GM11168 (cell line): Measurements from ENCODE around the gene ARHGAP15.

ENCODE experiments used
- in situ Hi-C: fragments of 300-500 bp; cut with MboI; formaldehyde crosslinking; loops from one replicate; pipeline ENCODE4 v1.12.0; 2022; ENCODE audit warnings: low sequenced_read_pairs; ENCODE audit not compliant: unreplicated experiment

ARHGAP15 gene

DNA sequence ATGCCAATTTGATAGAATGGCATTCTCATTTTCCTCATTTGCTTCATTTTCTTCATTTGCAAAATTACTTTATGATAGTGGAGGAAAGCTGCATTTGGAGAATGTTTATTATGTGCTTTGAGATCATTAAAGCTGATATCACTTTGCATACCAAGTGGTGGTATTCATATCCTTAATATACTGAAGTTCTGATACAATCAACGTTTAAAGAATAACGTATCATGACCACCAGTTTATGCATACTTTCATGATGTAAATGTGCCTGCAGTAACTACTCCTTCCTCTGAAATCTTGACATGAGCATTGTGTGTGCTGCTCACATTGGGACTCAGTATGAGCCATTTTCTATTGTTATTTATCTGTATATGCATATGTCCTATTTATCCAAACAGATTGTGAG, 302.1 kb downstream of the ARHGAP15 start:
- in situ Hi-C loops: no loop called here

DNA sequence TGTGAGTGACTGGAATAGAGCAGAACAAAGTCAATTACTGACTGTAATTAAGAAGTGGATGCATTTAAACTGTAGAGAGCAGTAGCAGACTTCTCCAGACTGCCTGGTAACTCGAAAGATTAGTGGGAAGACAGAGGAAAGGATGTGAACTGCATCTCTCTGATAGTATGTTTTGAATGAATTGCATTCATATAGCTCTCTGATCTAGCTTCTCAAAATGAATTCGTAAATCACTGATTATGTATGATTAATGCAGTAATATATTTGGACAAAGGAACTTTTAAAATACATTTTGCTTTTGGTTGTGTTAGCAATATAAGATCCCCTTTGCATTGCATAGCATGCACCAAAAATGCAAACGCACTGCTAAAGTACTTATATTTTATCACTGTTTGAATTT, 304.0 kb downstream of the ARHGAP15 start:
- in situ Hi-C loops: no loop called here

DNA sequence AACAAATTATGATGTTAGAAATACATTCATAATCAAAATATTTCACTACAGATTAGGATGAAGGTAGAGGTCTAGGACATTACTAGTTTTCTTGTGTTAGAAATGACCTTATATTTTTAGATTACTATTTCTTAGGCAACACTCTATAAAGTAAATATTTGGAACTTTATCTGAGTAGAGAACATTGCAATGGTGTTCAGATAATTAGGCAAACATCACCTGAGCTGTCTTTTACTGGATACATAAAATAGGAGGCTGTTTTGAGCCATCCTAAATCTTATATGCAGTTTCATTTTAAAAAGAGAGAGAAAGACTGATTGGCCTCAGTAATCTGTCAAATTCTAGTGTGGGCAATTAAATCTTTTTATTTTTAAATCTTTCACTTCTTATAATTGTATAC, 304.6 kb downstream of the ARHGAP15 start:
- in situ Hi-C loops: no loop called here

DNA sequence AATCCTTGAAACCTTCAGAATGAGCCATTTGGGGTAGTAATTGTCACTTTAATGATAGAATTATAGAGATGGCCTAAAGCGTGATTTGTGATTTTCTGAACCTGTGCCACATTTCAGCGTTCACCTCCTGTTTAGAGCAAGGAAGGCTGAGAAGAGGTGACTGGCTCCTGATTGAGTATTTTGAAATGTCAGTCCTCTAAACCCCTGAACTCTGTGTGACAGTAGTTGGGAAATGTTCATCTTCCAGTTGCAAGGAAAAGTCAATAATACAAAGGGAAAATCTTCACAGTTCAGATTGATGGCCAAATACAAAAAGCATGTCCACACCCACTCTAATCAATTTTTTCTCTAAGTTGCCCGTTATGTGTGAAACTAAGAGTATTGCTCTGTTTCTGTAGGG, 305.2 kb downstream of the ARHGAP15 start:
- in situ Hi-C loops: no loop called here

DNA sequence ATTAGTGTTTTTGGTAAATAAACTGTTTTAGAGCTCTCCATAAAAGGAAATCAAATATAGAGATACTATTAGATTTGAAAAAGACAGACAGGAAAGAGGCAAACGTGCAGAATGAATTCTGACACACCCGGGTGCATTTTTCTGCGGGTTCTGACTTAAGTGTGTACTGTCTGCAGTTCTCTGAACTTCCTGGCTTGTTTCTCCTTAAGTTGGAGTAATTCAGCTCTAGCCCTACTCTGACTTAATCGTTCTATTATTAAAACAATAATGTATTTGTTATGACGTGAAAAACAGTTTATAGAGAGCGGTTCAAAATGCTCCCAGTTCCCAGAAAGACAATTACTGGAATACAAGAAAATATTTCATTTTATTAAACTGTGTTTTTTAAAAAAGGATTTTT, 305.9 kb downstream of the ARHGAP15 start:
- in situ Hi-C loops: no loop called here

DNA sequence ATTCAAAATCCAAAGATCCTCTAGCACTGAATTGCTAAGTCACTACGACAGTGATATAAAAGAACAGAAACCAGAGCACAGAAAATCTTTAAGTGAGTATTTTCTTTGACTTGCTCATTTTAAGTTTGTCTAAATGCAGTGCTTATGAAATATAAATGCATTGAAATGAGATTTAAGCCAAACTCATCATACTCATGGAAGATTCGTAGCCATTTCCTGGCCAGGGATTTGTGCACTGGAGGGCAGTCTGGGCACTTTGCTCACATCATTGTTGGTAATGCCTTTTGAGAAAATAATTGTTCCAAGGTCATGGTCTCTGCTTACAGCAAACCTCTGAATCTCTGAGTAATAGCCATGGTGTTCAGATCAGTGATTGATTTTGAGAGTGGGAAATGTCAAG, 307.7 kb downstream of the ARHGAP15 start:
- in situ Hi-C loops: no loop called here

DNA sequence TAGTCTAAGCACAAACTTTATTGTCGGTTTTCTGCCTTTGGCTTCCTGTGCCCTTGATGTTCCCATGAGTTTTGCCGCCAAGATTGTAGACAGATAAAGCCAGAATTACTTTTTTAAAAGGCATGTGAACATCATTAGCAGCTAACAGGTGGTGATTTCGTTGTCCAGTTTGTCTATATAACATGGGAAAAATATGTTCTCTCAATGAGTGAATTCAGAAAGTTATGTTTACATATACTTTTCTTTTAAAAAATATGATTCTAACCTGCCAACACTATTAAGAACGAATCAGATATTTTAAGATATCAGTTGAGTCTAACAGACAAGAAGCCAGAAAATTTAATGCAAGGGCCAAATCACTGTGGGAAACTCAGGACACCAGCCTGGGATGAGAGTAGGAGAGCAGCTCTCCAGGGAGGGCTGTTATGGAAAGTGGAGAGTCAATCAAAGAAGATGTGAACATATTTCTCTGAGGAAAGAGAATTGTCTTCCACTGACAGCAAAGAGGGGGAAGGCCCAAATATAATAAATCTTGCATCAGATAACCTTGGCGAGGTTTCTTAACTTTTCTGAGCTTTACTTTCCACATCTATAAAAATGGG, 311.3 kb downstream of the ARHGAP15 start:
- in situ Hi-C loops: no loop called here

DNA sequence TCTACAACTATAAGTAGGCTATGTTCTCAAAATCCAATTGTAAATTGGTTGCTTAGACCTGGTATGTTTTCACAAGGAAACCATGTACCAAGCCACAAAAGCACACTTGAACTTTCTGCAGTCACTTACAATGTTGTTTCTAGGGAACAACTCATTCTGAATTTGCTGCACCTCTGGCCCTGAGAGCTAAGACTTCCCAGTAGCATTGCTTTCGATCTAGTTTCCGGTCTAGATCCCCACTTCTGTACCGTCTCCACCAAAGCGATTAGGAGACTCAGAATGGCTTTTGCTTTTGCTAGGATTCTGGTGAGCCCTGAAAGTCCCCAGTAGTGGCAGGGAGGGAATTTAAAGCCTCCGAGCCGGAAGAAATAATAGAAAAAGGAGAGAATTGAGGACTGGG, 313.0 kb downstream of the ARHGAP15 start:
- in situ Hi-C loops: no loop called here

DNA sequence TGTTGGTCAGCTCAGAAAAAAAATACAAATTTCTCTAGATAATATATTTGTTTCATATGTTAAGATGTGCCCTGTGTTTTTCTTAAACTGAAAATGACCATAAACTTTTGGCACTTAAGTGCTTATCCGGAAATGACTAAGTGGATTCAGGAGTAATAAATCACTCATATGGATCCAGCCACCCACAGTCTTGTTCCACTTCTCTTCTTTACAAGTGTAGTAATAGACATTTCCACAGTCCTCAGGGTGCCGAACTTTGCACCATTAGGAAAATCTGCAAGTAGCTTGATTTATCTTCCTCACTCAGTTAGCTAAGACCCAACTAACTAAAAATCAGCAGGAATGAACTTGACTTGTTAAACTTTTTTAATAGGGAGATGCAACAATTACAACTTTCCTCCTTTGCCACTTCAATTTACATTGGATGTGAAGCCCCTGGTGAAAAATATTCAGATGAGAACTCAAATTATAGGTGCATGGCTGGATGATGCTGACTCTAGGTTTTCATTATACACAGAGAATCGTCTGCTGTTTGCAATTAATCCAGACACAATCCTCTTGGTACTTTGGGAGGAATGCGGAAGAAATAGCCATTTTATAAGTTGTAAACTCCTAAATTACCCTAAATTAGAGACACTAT, 322.5 kb downstream of the ARHGAP15 start:
- in situ Hi-C loops: no loop called here

DNA sequence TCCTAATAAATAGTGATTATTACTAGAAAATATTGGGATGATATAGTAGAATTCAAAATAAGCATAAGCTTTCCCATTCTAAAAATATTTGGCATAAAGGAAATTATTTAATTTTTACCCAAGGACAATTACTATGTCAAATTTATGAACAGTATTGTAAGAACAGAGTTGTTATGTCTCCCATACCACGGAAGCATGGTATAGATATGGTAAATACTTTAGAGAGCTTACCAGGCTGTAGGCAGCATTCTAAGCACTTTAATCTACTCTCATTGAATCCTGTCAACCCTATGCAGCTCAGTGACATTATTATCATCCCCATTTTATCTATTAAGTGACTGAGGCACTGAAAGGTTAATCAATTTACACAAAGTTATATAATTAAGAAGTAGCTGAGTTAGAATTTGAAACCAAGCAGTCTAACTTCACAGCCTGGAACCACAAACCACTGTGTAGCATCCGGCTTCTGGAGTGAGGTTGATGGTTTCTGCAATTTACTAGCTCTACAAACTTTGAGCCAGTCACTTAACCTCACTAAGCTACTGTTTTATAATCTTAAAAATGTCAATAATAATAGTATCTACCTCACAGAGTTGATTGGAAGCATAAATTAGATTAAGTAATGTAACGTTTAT, 323.7 kb downstream of the ARHGAP15 start:
- in situ Hi-C loops: no loop called here

DNA sequence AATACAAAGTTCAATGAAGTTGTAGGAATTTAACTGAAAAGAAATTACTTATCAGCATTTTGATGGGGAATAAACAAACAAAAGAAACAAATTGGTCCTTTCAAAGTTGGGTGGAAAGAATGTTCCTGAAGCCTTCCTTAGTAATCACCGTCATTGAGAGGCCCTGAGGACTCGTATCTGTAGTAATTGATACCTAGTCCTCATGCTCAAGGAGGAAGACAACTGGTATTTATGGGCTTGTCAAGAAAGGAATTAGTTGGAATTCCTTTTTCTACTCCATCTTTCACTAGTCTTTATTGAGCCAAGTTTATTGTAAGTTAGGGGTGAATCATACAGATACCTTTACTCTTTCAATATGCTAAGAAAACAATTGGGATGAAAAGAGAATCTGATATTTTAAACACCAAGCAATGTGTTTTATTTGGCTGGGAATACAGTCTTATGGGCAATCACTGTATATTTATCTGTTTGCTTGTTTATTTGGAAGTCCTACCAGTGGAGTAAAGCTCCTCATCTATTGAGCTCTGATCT, 324.8 kb downstream of the ARHGAP15 start:
- in situ Hi-C loops: no loop called here

DNA sequence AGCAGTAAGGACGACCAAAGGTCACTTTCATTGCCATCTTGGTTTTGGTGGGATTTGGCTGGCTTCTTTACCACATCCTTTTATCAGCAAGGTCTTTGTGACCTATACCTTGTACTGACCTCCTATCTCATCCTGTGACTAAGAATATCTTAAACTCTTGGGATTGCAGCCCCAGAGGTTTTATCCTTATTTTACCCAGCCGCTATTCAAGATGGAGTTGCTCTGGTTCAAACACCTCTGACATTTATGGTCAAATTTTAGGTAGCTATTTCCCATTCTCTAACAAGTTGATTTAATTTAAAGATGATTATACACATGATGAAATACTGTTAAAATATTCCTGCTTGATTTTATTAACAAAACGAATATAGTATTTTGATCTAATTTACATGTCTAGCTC, 326.1 kb downstream of the ARHGAP15 start:
- in situ Hi-C loops: no loop called here

DNA sequence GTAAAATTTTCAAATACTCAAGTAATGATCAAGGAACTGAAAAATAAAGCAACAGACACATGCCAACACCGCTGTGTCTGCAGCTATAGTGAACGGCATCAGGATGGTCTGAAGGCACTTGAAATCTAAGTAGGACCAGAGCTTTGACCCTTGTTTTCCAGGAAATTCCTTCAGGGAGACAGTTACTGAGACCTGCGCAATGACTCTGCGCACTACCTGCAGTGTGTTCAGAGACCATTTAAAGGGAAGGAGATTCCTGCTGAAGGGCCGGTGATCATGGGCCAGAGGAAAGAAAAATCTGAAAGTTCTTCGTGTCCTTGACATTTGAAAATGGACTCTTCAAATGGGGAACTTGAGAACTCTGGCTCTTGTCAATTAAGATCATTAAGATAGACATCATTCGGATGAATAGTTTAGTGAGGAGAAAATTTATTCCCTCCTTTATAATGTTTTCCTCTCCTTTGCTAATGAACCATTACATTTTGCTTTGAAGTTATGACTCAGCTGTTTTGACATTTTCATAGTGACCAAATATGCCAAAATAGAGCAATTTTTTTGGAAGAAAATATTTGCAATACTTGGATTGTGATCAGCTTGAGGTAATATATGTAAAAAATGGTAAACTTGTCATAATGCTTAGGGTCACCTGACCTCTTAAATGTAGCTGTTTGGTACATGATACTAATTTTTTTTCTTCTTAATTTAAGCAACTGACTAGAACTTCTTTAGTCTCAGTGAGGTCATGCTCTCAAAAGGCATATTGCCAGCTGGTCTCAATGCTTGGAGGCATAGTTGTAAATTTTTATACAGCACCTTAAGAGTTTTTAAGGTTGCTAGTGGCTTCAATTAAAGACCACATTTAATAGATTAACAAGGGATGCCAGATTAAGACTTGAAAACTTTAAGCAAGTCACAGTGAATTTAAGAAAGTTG, 329.3 kb downstream of the ARHGAP15 start:
- in situ Hi-C loops: no loop called here

DNA sequence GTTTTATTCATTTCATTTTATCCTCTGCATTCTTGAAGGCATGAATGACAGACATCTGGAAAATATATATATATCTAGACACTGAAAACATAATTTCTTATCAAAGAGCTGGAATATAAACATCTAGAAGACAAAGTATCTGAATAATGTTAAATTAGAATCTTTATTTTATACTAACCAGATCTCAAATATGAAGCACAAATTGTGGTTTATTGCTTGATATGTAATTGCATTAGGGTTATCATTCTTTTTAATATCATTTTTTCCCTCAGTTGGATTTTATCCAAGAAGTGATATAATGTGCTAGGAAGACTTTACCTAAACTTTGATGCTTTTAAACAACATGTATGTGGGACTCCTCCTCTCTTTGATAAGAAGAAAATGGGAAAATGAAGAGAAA, 331.2 kb downstream of the ARHGAP15 start:
- in situ Hi-C loops: no loop called here

DNA sequence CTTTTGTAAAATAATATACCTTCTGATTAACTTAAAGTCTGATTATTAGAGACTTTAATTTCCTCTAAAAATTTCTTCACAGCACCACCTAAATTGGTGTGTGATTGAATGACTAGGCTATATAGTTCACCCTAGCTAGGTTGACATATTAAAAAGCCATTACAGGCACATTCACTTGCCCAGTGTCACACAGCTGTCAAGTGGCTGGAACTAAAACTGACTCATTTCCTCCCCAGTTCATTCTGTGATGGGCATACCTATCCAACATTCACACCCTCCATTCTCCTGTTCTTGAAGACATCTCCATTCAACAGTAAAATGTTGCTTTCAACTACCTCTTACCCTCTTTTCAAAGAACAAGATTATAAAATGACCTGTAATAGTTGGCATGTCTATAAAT, 334.5 kb downstream of the ARHGAP15 start:
- in situ Hi-C loops: no loop called here

DNA sequence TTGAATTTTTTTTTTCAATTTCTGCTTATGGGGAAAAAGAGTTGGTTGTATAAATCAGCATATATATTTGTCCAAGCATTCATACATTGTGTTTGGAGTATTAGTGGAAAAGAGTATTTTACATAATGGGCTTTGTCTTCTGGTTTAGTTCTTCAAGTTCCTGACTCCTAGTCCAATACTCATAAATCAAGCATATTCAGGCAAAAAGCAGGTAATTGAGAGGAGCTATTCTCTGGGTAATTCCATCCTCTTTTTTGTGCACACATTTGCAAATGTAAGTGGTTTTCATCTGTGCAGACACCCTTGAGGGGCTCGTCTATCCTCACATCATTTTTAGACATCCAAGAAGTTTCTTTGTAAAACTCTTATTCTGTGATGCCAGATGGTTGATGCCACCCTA, 337.2 kb downstream of the ARHGAP15 start:
- in situ Hi-C loops: no loop called here

DNA sequence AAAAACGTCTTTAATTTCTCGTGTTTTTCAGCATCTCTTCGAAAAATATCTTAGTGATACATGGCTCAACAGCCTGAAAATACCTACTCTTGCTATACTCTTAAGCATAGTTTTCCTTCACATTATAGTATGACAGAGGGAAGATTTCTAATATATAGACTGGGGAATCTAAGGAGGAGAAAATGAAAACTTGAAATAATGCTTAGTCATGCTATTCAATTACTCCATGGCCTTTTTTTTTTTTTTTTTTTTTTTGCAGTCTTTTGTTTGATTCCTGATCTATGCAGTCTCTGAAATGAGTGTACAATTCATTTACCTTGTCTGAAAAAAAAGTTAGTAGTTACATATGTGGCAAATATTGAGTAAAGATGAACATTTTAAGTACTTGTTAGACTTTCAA, 337.8 kb downstream of the ARHGAP15 start:
- in situ Hi-C loops: no loop called here

DNA sequence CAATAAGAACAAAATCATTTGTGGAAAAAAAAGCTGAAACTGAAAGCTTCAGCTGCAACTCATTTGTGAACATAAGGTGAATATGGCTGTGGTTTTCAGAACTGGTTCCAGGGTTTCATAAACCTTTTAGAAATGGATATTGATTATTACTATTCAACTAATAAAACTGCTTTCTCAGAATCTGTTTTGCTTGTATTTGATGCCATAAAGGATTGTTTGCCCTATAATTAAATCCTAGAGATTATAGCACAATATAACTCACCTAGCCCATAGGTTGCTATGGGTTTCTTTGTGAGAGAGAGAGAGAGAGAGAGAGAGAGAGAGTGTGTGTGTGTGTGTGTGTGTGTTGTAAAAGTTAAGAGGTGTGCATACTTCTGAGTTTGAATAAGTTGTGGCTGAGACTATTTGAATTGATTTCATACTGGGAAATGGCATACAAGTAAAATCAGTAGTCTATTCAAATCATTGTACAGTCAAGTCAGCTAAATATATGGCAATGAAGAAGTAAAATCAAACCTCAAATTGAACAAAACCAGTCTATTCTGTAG, 339.2 kb downstream of the ARHGAP15 start:
- in situ Hi-C loops: no loop called here

DNA sequence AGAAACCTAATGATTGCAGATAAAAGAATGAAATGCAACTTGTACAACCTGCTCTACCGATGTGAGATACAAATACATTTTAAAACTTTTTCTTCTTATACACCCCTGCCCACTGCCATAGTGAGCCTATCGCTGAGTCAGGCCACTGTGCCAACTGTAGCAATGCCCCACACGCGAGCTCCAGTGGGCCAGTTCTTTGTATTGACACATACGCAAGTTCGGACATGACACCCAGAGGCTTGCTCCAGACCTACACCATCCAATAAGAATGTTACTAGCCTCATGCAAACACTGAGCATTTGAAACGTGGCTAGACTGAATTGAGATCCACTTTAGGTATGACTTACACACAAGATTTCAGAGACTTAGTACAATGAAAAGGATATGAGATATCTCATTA, 340.1 kb downstream of the ARHGAP15 start:
- in situ Hi-C loops: no loop called here

DNA sequence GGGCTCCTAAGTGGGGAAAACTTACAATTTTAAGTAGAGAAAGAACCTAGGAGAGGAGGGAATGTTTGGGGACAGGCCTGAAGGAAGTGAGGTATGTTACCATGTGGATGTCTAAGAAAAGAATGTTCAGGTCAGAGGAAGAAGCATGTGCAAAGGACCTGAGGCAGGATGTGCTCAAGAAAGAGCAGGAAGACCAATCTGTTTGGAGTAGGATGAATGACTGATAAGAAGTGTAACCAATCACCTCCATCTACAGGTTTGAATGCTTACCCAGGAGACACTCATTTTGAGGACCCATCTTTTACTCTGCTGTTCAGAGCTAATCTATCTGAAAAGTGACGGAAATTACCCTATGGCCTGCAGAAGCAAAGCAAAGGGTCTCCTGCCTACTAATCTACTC, 342.3 kb downstream of the ARHGAP15 start:
- in situ Hi-C loops: no loop called here
